ENCODE results near the gene BMERB1.

The BMERB1 gene

DNA sequence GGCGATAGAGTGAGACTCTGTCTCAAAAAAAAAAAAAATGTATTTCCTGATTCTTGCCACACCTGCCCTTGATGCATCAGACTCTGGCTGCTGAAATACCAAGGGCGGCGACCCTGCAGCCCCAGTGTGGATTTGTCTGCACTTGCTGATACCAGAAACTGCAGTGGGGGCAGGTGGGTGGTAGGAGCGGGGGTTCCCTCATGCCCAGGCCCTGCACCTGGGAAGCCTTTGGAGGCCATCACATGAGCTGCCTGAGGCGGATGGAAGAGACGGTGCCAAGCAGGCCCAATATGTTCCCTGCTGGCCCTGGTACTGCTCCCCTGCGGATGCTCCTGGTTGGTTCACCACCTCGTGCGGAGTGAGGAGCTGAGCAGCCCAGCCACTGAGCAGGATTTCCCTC, 157.9 kb downstream of the BMERB1 start:
- TF ChIP-seq, protein P1, sequence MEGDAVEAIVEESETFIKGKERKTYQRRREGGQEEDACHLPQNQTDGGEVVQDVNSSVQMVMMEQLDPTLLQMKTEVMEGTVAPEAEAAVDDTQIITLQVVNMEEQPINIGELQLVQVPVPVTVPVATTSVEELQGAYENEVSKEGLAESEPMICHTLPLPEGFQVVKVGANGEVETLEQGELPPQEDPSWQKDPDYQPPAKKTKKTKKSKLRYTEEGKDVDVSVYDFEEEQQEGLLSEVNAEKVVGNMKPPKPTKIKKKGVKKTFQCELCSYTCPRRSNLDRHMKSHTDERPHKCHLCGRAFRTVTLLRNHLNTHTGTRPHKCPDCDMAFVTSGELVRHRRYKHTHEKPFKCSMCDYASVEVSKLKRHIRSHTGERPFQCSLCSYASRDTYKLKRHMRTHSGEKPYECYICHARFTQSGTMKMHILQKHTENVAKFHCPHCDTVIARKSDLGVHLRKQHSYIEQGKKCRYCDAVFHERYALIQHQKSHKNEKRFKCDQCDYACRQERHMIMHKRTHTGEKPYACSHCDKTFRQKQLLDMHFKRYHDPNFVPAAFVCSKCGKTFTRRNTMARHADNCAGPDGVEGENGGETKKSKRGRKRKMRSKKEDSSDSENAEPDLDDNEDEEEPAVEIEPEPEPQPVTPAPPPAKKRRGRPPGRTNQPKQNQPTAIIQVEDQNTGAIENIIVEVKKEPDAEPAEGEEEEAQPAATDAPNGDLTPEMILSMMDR (IDR thresholded peaks at IDR 0.05; ENCODE audit: insufficient read depth, low read length, missing control alignments), result no peak
- H3K4me3 ChIP-seq (ENCODE audit: low read depth, low read length), result no peak overlapping the region
- no peak for DNase-seq (ENCODE audit: low read depth, low spot score)
- ChIA-PET CTCF (interaction anchor here (1.0 kb wide), 1 partner anchor 18 kb away, joined by 4 read pairs; no protein-coding TSS in a partner anchor), POLR2A (no interaction called here)

DNA sequence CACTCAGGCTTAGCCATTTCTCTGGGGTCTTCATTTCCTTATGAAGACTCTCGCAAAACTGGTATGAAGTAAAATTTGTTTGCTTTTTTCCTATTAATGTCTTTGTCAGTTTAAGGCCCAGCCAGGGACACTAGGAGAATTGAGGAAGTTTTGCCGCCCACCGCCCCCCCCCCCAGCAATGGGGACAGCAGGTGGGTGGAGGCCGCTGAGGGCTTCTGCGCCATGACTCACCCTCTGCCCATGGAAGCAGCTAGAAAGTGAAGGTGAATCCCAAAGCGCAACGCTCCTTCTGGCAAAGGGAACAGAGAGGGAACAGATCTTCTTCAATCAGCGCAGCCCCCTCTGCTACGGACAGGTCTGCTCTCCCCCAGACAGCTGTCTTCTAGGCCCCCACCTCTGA, 158.8 kb downstream of the BMERB1 start:
- ChIA-PET POLR2A (no interaction called here), CTCF (interaction anchor here (1.0 kb wide), 1 partner anchor 17 kb away, joined by 4 read pairs; no protein-coding TSS in a partner anchor)
- TF ChIP-seq, protein P1 (IDR thresholded peaks at IDR 0.05; ENCODE audit: insufficient read depth, low read length, missing control alignments), result no peak
- no peak for DNase-seq (ENCODE audit: low read depth, low spot score)
- H3K4me3 ChIP-seq (ENCODE audit: low read depth, low read length), result no peak overlapping the region

DNA sequence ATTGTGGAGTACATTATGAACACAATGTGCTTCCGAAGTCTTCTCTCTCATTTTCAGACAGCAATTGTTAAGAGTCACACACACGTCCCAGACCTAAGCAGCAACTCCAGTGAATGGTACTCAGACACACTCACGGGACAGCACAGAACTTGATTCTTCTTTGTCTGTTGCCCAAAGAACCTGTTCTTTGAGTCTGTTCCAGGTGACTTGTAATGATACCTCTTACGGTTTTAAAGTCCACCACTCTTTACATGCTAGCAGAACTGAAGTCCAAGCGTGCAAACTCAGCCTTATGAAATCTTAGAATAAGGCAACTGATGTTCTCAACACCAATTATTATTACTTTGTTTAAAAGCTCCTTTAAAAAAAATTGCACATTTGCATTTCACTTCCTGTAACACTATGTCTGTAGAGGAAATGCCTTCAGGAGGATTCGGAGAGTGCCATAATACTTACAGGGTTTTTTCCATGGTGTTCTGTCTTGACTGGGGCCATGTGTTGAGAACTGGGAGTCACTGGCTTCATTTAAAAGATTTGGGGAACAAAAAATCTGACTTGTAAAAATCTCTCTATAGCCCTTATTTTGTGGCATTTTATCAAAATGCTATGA, 160.4 kb downstream of the BMERB1 start:
- H3K4me3 ChIP-seq (ENCODE audit: low read depth, low read length), result no peak overlapping the region
- ChIA-PET CTCF (interaction anchor here (1.2 to 2.2 kb wide), 3 partner anchors 11 to 109 kb away, joined by 3 to 5 read pairs (median 3); no protein-coding TSS in a partner anchor), POLR2A (no interaction called here)
- TF ChIP-seq, protein P1 (IDR thresholded peaks at IDR 0.05; ENCODE audit: insufficient read depth, low read length, missing control alignments), result no peak
- no peak for DNase-seq (ENCODE audit: low read depth, low spot score)

DNA sequence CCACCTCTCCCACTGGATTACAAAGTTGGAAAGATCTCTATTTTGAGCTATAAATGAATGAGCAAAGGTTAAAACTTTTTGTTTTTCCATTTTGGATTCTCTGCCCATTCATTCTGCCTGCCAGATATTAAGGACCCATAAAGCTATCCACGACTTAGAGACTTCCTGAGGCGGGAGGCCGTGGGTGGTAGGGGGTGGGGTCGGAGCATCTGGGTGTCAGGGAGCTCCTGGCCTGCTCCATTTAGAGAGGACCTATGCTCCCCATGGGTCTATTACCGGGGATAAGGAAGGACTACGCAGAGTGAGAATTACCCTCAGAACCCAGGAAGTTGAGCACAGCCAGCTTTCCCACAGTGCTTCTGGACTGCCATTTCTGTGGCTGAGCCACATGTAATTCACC, 162.7 kb downstream of the BMERB1 start:
- CTCF ChIA-PET, result interaction anchor here (2.2 kb wide), 1 partner anchor 11 kb away, joined by 5 read pairs; no protein-coding TSS in a partner anchor
- POLR2A ChIA-PET, result interaction anchor here (0.7 kb wide), 1 partner anchor 25 kb away, joined by 4 read pairs; no protein-coding TSS in a partner anchor
- TF ChIP-seq, protein P1 (IDR thresholded peaks at IDR 0.05; ENCODE audit: insufficient read depth, low read length, missing control alignments), result no peak
- H3K4me3 ChIP-seq (ENCODE audit: low read depth, low read length), result no peak overlapping the region
- DNase-seq (ENCODE audit: low read depth, low spot score), result no peak

DNA sequence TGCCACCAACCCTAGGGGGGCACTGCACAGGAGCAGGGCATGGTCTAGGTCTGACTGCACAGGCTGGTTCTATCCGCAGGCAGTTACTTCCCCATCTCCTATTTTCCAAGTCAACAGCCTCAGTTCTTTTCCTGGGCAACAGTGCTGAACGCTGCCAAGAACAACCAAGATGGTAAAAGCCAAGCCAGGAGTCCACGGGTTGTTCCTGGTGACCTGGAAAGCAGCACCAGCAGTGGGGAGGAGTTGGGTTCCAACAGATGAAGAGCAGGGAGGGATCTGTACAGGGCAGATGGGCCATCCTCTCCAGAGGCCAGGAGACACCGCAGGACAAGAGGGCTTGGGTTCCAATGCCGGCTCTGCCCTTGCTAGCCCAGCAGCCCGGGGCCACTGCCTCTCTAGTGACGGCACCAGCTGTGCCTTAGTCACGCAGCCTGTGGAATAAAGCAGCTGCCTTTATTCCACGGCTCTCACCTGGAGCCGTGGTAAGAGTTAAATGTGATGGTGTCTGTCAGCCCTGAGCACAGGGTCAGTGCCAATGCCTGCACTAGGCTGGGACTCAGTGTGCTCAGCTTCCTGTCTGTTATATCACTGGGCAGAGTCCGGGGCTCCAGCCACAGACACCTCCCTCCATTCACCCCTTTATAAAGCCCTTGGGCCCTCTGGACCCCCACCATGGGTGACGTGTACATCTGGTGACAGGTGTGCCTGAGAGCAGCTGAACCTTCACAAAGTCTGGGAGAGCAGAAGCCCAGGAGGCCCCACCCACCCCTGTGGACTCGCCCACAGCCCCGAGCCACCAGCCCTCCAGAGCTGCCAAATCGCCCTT, 163.6 kb downstream of the BMERB1 start:
- CTCF ChIA-PET, result interaction anchor here (0.8 kb wide), 1 partner anchor 47 kb away, joined by 3 read pairs; no protein-coding TSS in a partner anchor
- H3K4me3 ChIP-seq (ENCODE audit: low read depth, low read length), result no peak overlapping the region
- POLR2A ChIA-PET, result no interaction called here
- TF ChIP-seq, protein P1 (IDR thresholded peaks at IDR 0.05; ENCODE audit: insufficient read depth, low read length, missing control alignments), result no peak
- DNase-seq (ENCODE audit: low read depth, low spot score), result no peak

DNA sequence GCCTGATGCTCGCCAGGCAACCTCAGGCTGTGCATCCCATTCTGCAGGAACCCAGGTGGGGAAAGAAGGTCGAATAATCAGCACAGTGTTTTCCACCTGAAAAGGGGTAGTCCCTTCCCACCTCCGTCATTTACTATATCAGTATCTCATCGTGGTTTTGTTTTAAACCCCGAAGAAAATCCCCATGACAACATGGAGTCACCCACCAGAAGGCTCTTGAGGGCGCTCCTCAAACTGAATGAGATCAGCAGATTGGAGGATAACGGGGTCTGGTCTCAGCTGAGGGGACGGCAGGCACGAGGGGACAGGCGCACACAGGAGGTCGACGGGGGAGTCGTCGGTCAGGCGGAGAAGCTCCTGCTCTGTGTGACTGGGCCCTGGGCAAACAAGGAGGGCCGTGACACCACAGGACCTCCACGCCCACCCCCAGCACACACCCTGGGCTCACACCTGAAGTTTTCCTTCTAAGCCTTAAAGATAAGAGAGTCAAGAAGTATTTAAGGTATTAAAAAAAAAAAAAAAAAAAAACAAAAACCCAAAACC, 164.3 kb downstream of the BMERB1 start:
- H3K4me3 ChIP-seq (ENCODE audit: low read depth, low read length), result no peak overlapping the region
- DNase-seq (ENCODE audit: low read depth, low spot score), result no peak
- ChIA-PET CTCF (interaction anchor here (1.0 kb wide), 1 partner anchor 43 kb away, joined by 3 read pairs; no protein-coding TSS in a partner anchor), POLR2A (no interaction called here)
- TF ChIP-seq, protein P1 (IDR thresholded peaks at IDR 0.05; ENCODE audit: insufficient read depth, low read length, missing control alignments), result no peak
